Bronchial epithelial cell (primary cell): ENCODE results near the gene TYRO3. TPM values are rescaled to one million over a fixed set of nuclear protein-coding genes. Genes with fewer than 3 reads are reported as not detected.
A peak's percentile ranks its signal among the peaks of the same experiment; 100 is the strongest.

Experiments used
- DNase-seq: peaks from one replicate; pipeline ENCODE4 v3.0.0-alpha.2; 2010; ENCODE audit warnings: low read depth
- FAIRE-seq: peaks from 2 replicates; lab custom pipeline; 2011; peaks lifted over from hg19 to GRCh38; lab: Jason Lieb, UNC
- H3K27me3 ChIP-seq: 2 replicates; pipeline ENCODE4 v1.5.1; 2011; ENCODE audit warnings: low read length; ENCODE audit not compliant: control insufficient read depth, insufficient read depth
- H3K36me3 ChIP-seq: 2 replicates; pipeline ENCODE4 v1.5.1; 2011; ENCODE audit warnings: low read length; ENCODE audit not compliant: control insufficient read depth, insufficient read depth
- H3K4me3 ChIP-seq: 2 replicates; pipeline ENCODE4 v1.5.1; 2011; ENCODE audit warnings: mild to moderate bottlenecking, low read depth, low read length, control low read depth
- CTCF ChIP-seq: IDR thresholded peaks from 2 replicates; pipeline ENCODE4 v1.5.1; 2011; ENCODE audit warnings: mild to moderate bottlenecking, moderate library complexity, low read length, control low read depth, inconsistent platforms; ENCODE audit not compliant: insufficient read depth, severe bottlenecking
- total RNA-seq: library from RNA; depleted of rRNA; stranded (reverse); fragments of >200 nt; gene quantifications from 2 replicates; pipeline ENCODE4 v1.2.1, GENCODE V29; 2014

The TYRO3 gene
- total RNA-seq, 1 donor from 2014 or later = 3.9 TPM

- no peak for FAIRE-seq
- Histone ChIP-seq H3K4me3 (peak overlapping the region; percentile 49), H3K27me3 (no peaks in the 10 kb centered on the region), H3K36me3 (no peaks in the 10 kb centered on the region)
- no peak for TF ChIP-seq CTCF
- peak; percentile 41 for DNase-seq
Measured at GRCh38 chr15:41621200-41622193, 62.5 kb downstream of the TYRO3 start.

GRCh38 chr15:41622901-41623300, 63.9 kb downstream of the TYRO3 start:
- Histone ChIP-seq H3K36me3 (no peaks in the 10 kb centered on the region), H3K27me3 (no peaks in the 10 kb centered on the region), H3K4me3 (no peak overlapping the region)
- DNase-seq (no peak), FAIRE-seq (no peak)
- no peak for TF ChIP-seq CTCF

DNA sequence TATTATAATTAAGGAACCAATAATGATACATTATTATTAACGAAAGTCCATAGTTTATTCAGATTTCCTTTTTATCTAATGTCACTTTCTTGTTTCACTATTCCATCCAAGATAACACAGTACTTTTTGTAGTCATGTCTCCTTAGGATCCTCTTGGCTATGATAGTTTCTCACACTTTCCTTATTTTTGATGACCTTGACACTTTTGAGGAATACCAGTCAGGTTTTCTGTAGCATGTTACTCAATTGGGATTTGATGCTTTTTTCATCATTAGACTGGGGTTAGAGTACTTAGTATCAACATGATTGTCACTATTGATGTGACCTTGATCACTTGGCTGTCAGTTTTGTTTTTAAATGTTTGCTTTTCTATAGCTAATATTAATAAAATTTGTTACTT, 68.2 kb downstream of the TYRO3 start:
- no peak for TF ChIP-seq CTCF
- no peaks in the 10 kb centered on the region for H3K36me3 ChIP-seq

GRCh38 chr15:41629463-41629862, 70.5 kb downstream of the TYRO3 start:
- Histone ChIP-seq H3K27me3 (no peaks in the 10 kb centered on the region), H3K4me3 (no peak overlapping the region), H3K36me3 (no peaks in the 10 kb centered on the region)
- FAIRE-seq (no peak), DNase-seq (no peak)
- no peak for TF ChIP-seq CTCF

More for the DNA sequence above, 68.2 kb downstream of the TYRO3 start:
- no peak for DNase-seq
- Histone ChIP-seq H3K4me3 (no peak overlapping the region), H3K27me3 (no peaks in the 10 kb centered on the region)
- FAIRE-seq = no peak

GRCh38 chr15:41629883-41630282, 70.9 kb downstream of the TYRO3 start:
- no peak for TF ChIP-seq CTCF
- Histone ChIP-seq H3K27me3 (no peaks in the 10 kb centered on the region), H3K36me3 (no peaks in the 10 kb centered on the region), H3K4me3 (no peak overlapping the region)
- FAIRE-seq = no peak
- DNase-seq = no peak
